NCI-H69 (cell line): Measurements from ENCODE around the gene DDT.
"Not testable (repeated sequence)": the region's sequence is repeated elsewhere in the genome, so short reads cannot be mapped to it uniquely, and the experiment has no call there.

ENCODE experiments used
- DNase-seq: peaks from one replicate; lab custom pipeline; 2025; lab: John Stamatoyannopoulos, UW

Gene DDT

DNA sequence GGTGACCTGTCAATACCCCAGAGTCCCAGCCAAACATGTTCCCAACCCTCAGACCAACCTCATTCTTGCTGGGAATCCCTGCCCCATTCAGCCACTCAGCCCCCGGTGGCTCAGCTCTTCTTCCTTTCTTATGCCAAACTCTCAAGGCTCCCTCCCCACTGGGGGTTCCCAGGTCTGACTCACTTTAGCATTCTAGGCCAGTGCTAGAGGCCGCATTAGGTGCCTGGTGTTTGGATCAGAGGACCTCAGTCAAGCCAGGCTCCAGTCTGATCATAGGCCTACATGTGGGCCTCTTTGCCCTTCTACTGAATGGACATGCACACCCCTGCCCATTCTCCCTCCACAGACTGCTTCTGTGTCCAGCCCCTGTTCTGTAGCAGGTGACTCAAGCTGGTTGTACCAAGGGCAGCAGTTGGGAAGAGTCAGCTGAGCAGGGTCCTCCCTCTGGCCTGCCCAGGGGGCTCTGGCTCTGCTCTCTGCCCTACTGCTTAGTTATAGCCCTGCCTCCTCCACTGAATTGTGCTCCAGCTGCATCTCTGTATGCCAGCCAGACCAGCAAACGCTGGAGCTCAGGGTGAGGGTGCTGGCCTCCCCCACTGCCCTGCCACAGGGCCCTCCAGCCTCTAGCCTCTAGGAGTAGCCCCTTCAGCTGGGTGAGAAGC lies 15.5 kb upstream of the DDT start:
- not testable (repeated sequence) for DNase-seq

DNA sequence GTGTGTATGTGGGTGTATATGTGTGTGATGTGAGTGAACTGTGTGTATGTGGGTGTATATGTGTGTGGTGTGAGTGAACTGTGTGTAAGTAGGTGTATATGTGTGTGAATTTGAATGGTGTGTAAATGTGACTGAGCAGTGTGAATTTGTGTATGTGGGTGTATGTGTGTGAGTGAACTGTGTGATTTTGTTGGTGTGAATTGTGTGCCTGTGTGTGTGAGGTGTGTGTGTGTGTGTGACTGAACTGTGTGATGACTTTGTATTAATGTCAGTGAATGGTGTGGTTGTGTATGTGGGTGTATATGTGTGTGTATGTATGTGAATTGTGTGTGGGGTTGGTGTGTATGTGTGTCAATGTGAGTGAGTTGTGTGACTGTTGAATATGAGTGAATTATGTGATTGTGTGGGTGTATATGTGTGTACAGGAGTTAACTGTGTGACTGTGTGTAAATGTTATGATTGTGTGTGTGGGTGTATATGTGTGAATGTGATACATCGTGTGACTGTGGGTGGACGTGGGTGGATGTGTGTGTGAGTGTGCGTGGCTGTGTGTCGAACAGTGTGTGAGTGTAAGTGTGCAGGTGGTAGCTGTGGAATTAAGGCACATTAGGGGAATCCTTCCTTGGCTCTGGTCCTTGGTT lies 12.4 kb upstream of the DDT start:
- DNase-seq: not testable (repeated sequence)

DNA sequence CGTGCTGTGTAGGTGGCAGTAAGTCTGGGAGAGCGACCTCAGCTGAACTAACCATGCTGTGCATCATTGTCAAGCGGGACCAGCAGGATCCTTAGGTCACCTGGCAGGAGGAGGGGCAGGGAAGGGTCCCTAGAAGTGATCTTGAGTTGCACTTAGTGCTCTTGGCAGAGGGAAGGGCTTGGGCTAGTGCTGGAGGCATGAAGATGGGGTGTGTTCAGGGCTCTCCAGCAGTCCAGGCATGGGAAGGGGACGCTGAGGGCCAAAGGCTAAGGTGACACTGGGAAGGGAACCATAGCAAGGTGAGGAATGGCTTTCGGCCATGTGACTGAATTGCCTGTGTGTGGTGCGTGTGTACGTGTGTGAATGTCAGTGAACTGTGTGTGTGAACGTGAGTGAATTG lies 11.8 kb upstream of the DDT start:
- not testable (repeated sequence) for DNase-seq

DNA sequence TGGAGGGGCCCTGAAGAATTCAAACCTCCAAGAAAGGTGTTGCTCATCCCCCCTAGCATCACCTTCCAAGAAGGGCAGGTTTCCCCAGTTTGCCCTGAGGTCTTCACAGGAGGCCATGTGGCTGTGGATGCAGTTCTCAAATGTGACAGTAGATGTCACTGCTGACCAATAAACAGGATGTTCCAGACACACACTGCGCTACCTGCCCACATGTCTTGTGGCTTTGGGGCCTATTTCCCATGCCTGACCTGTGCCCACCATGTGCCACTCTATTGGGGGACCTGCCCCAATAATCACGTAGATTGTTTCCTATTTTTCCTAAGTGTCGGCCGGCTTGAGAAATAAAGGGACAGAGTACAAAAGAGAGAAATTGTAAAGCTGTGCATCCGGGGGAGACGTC lies 10.2 kb upstream of the DDT start:
- peak; percentile 30 for DNase-seq

DNA sequence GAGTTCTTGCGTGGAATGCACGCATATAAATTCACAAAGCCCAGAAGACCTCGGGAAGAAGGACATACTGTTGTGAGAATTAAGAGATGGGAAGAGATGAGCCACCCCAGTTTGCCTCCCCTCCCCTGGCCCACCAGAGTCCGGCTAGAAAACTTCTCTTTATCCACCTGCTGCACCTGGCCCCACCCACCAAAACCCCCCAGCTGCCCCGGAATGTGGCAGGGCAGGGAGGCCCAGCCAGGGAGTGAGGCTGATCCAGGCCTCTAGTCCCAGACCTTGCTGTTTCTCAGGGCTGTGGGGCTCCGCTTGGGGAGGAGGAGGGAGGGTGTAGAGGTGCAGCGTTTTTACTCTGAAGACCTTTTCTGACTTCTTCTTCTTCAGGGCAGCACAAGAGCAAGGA lies 6.3 kb upstream of the DDT start:
- DNase-seq: not testable (repeated sequence)

DNA sequence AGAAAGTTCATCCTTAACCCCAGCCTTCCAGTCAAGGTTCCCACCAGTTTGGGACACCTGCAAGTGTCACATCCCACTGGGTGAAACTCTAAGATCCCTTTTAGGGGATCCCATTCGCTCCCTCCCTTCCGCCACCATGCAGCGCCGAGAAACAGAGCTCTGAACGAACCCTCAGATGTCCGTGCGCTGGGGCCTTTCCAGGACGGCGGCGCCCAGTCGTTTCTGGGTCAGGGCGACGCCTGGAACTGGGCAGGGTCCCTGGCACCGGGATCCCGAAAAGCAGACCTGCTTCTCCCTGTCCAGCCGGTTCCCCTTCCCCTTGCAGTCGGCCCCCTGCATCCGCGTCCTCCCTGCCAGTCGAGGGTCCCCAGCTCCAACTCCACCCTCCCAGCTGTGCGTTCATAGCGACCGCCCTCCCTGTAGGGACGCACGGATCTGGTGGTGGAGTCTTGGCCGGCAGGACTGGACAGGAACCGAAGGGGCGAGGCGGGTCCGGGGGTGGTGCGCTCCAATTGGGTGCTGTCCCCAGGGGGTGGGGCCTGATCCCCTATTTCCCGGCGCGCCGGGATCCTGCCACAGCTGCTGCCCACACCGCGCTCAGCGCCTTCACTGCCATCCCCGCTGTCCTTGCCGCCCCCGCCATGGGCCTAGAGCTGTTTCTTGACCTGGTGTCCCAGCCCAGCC lies 5.5 kb upstream of the DDT start, which contains the start of gene GSTT2:
GSTT2 (plus strand) TSS at position 578 of the 684 bp plus-strand sequence.
- DNase-seq: not testable (repeated sequence)

DNA sequence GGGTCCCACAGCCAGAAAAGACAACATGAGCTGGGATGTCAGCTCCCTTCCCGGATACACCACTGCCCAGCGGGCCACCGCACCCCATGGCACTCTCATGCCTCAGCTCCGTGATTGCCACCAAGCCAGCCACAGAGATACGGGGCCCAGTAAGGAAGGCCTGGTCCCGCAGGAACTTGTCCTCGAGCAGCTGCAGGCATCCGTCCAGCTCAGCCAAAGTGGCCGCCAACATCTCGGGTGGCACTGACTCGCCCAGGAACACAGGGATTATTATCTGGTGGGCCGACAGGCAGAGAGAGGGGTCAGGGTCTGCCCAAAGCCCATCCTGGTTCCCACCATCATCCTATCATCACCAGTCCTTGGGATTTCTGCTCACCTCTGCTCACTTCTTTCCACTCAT lies 3.1 kb upstream of the DDT start:
- not testable (repeated sequence) for DNase-seq

DNA sequence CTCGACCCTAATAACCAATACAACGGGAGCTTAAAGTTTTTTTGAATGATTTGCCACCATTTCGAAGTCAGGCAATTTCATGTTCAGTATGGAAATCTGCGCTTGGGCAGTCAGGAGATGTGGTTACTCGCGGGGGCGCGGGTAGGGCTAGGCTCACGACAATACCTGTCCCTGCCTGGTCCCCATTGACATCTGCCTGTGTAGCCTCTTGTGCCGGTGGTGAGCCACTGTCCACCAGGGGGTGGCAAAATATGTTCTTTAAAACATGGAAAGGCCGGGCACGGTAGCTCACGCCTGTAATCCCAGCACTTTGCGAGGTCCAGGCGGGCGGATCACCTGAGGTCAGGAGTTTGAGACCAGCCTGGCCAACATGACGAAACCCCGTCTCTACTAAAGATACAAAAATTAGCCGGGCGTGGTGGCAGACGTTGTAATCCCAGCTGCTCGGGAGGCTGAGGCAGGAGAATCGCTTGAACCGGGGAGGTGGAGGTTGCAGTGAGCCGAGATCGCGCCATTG lies 653 bp upstream of the DDT start:
- not testable (repeated sequence) for DNase-seq

DNA sequence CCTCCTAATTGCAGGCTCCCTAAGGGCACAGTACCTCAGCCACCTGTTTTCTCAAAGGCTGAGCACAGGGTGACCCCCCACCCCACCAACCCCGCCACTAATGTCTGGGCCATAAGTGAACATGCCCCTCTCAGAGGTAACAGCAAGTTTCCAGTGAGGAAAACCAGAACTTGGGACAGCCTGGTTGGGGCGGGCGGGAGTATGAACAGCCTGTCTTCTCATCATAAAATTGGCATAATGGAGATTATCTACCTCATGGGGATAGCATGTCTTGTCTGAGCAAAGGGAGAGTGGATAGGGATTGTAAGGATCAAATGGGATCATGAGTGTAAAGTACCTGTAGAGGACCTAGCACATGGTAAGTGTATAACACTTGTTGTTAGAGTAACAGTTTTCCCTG lies 2.3 kb downstream of the DDT start:
- not testable (repeated sequence) for DNase-seq

DNA sequence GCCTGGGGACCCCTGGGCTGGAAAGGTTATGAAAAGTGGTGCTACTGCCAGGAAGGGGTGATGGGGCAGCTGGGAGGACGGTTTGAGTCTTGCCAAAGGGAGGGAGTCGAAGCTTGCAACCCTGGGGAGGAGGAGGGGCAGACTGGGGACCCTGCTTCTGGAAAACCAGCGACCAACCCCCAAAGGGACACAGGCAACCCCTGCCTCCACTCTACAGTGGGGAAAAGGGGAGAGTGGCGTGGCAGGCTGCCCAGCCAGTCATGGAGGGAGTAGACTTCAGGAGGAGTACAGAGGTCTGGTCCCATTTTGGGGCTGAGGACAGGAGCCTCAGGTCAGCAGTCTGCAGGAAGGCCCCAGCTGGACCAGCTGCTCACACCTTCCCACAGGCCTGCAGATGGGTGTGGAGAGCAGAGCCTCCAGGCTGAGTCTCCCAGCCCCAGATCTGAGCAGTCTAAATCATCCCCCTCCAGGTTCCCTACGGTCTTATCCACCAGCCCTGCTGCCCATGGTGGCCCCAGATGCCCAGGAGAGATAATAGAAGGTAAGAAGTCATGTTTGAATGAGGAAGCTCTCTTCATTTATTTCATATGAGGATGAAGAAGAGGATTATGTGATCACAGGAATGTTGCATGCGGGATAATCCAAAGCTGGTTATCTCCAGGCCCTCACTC lies 3.3 kb downstream of the DDT start:
- no peak for DNase-seq

DNA sequence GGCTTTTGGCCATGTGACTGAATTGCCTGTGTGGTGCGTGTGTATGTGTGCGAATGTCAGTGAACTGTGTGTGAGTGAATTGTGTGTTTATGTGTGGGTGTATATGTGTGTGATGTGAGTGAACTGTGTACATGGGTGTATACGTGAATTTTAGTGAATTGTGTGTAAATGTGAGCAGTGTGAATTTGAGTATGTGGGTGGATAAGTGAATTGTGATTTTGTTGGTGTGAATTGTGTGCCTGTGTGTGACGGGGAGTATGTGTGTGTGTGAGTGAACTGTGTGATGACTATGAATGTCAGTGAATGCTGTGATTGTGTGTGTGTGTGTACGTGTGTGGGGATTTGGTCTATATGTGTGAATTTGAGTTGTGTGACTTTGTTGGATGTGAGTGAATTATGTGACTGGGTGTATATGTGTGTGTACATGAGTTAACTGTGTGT lies 4.0 kb downstream of the DDT start:
- no peak for DNase-seq

DNA sequence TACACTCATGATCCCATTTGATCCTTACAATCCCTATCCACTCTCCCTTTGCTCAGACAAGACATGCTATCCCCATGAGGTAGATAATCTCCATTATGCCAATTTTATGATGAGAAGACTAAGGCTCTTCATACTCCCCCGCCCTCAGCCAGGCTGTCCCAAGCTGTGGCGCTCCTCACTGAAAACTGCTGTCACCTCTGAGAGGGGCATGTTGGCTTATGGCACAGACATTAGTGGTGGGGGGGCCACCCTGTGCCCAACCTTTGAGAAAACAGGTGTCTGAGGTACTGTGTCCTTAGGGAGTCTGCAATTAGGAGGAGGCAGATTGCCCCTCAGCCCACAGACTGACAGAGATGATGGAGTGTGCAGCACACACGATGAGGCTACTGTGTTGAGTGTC lies 5.2 kb downstream of the DDT start:
- peak; percentile 35 for DNase-seq

DNA sequence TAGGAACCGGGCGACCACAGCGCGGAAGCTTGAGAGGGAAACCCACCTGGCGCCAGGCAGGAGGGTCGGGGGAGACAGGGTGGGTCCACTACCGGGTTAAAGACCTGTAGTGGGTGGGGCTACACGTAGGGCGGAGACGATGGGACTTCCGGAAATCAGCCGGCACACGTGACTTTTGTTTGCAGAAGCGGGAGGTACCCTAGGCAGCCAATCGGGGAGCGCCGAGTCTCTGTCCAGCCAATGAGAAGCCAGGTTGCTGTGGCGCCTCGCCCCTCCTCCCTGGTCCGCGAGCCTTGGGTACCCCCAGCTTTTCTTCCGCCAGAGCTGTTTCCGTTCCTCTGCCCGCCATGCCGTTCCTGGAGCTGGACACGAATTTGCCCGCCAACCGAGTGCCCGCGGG lies 7.7 kb downstream of the DDT start, which contains the start of gene DDTL:
DDTL (plus strand) TSS at position 321 of the 400 bp plus-strand sequence; CDS start at position 348, 27 bp downstream.
- DNase-seq: not testable (repeated sequence)

DNA sequence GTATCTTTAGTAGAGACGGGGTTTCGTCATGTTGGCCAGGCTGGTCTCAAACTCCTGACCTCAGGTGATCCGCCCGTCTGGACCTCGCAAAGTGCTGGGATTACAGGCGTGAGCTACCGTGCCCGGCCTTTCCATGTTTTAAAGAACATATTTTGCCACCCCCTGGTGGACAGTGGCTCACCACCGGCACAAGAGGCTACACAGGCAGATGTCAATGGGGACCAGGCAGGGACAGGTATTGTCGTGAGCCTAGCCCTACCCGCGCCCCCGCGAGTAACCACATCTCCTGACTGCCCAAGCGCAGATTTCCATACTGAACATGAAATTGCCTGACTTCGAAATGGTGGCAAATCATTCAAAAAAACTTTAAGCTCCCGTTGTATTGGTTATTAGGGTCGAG lies 8.1 kb downstream of the DDT start:
- not testable (repeated sequence) for DNase-seq

DNA sequence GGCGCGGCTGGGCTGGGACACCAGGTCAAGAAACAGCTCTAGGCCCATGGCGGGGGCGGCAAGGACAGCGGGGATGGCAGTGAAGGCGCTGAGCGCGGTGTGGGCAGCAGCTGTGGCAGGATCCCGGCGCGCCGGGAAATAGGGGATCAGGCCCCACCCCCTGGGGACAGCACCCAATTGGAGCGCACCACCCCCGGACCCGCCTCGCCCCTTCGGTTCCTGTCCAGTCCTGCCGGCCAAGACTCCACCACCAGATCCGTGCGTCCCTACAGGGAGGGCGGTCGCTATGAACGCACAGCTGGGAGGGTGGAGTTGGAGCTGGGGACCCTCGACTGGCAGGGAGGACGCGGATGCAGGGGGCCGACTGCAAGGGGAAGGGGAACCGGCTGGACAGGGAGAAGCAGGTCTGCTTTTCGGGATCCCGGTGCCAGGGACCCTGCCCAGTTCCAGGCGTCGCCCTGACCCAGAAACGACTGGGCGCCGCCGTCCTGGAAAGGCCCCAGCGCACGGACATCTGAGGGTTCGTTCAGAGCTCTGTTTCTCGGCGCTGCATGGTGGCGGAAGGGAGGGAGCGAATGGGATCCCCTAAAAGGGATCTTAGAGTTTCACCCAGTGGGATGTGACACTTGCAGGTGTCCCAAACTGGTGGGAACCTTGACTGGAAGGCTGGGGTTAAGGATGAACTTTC lies 13.0 kb downstream of the DDT start, which contains the start of gene GSTT2B:
GSTT2B (minus strand) TSS at position 112 of the 688 bp plus-strand sequence; CDS start at position 48, 64 bp downstream.
- DNase-seq: not testable (repeated sequence)

DNA sequence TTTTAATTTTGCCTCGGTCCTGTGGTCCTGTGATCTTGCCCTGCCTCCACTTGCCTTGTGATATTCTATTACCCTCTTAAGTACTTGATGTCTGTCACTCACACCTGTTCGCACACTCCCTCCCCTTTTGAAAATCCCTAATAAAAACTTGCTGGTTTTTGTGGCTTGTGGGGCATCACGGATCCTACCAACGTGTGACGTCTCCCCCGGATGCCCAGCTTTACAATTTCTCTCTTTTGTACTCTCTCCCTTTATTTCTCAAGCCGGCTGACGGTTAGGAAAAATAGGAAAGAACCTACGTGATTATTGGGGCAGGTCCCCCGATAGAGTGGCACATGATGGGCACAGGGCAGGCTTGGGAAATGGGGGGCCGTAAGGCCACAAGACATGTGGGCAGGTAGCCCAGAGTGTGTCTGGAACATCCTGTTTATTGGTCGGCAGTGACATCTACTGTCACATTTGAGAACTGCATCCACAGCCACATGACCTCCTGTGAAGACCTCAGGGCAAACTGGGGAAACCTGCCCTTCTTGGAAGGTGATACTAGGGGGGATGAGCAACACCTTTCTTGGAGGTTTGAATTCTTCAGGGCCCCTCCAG lies 17.8 kb downstream of the DDT start:
- peak; percentile 79 for DNase-seq

DNA sequence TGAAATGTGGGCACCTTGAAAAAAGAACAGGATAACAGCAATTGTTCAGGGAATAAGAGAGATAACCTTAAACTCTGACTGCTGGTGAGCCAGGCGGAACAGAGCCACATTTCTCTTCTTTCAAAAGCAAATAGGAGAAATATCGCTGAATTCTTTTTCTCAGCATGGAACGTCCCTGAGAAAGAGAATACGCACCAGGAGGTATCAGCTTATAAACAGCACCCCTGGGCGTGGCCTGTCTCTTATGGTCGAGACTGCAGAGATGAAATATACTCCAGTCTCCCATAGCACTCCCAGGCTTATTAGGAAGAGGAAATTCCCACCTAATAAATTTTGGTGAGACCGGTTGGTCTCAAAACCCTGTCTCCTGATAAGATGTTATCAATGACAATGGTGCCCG lies 18.4 kb downstream of the DDT start:
- not testable (repeated sequence) for DNase-seq

DNA sequence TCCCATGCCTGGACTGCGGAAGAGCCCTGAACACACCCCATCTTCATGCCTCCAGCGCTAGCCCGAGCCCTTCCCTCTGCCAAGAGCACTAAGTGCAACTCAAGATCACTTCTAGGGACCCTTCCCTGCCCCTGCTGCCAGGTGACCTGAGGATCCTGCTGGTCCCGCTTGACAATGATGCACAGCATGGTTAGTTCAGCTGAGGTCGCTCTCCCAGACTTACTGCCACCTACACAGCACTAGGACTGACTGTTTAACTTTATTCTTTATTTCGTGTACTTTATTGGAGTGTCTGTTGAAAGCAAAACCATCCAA lies 19.3 kb downstream of the DDT start:
- DNase-seq: not testable (repeated sequence)

DNA sequence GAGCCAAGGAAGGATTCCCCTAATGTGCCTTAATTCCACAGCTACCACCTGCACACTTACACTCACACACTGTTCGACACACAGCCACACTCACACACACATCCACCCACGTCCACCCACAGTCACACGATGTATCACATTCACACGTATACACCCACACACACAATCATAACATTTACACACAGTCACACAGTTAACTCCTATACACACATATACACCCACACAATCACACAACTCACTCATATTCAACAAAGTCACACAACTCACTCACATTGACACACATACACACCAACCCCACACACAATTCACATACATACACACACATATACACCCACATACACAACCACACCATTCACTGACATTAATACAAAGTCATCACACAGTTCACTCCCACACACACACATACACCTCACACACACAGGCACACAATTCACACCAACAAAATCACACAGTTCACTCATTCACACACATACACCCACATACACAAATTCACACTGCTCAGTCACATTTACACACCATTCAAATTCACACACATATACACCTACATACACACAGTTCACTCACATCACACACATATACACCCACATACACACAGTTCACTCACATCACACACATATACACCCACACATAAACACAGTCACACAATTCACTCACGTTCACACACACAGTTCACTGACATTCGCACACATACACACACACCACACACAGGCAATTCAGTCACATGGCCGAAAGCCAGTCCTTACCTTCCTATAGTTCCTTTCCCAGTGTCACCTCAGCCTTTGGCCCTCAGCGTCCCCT lies 19.8 kb downstream of the DDT start:
- not testable (repeated sequence) for DNase-seq

DNA sequence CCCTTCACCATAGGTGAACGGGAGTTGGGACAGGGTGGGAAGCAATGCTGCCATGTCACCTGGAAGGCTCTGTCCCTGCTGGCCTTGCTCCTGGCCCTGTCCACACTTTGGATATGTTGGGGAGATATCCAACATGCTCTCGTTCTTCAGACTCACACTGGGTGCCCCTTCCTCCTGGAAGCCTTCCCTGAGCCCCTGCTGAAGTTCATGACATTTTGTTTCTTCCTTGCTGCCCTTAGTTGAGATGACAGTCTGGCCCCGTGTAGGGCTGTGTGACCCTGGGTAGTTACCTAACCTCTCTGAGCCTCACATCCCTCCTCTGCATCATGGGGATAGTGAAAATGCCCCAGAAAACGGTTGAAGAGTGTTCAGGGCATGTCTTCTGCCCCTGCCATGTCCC lies 20.8 kb downstream of the DDT start:
- DNase-seq: not testable (repeated sequence)
